ENCODE data around the gene OTOS.

Gene OTOS

GRCh38 chr2:240166761-240167587, 26.5 kb upstream of the OTOS start:
- no peak for DNase-seq

- DNase-seq = no peak
These were observed 25.7 kb upstream of the OTOS start for GRCh38 chr2:240166191-240166590.

- no peak for DNase-seq
These were observed 25.2 kb upstream of the OTOS start for GRCh38 chr2:240165661-240166060.

- no peak for DNase-seq
These were observed 24.6 kb upstream of the OTOS start for GRCh38 chr2:240165034-240165433.

DNA sequence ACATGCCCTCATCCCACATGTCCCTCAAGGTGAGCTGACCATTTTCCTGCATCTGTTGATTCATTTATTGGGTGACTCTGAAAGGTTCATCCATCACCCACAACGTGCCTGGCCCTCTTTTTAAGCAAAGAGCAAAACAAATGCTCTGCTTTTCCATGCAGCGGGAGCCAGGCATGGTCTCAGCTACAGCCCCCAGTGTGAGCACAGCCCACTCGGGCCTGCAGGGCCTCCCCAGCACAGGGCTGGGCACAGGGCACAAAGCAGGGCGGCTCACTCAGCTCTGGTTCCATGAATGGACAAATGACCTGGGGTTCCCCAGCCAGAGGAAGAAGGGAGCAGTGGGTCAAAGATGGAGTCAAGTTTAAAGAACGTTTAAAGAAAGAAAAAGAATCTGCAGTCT, 24.1 kb upstream of the OTOS start:
- DNase-seq = no peak

DNA sequence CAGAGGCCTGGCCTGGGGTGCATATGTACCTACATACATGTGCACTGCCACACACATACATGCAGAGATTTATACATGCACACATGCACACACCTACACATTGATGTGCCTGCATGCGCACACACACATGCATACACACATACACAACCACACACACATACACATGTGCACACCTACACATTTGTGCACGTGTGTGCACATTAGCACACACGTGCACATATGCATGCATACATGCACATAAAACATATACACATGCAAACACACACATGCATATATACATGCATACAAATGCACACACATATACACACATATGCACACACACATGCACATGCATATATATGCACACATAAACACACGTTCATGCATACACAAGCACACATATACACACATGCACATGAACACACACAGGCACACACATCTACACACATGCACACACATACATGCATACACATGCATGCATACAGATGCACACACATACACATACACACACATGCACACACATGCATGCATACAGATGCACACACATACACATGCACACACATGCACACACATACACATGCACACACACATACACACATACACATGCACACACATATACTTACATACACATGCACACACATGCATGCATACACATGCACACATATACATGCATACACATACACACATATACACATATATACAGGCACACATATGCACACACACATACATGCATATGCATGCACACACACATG, 23.6 kb upstream of the OTOS start:
- no peak for DNase-seq

- no peak for DNase-seq
These were observed 22.7 kb upstream of the OTOS start for GRCh38 chr2:240162939-240163714.

DNA sequence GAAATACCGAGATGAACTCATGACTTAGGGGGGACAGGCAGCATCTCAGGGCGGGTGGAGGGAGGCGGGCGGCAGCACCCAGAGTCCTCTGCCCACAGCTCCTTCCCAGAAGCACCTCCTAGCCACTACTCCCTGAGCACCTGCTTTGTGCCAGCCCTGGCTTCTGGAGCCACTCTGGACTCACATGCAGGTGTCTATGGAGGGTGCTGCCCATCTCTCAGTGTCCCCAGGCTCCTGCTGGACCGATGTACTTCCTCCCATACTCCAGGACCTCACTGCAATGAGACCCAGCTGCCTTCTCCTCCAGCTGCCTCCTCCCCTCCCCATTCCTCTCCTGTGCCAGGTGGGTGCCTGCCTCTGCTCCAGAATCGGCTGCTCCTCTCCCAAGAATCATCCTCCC, 22.1 kb upstream of the OTOS start:
- DNase-seq = no peak

DNA sequence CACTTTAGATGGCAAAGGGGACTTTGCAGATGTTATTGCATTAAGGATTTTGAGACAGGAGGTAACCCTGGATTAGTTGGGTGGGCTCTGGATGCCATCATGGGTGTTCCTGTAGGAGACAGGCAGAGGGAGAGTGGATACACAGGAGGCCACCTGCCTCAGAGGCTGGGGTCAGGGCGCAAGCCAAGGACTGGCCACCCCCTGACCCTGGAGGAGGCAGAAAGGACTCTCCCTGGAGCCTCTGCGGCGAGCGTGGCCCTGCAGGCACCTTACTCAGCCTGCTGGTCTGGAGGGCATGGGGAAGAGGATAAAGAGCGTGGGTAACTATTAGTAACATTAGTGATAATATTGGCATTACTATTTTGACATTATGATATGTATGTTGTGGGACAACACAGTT, 21.6 kb upstream of the OTOS start:
- no peak for DNase-seq

GRCh38 chr2:240161087-240161750, 20.8 kb upstream of the OTOS start:
- DNase-seq = no peak

- no peak for DNase-seq
These were observed 20.0 kb upstream of the OTOS start for GRCh38 chr2:240160291-240161086.

- DNase-seq = no peak
These were observed 18.9 kb upstream of the OTOS start for GRCh38 chr2:240159251-240159839.

GRCh38 chr2:240157147-240157470, 16.7 kb upstream of the OTOS start:
- DNase-seq = no peak

DNA sequence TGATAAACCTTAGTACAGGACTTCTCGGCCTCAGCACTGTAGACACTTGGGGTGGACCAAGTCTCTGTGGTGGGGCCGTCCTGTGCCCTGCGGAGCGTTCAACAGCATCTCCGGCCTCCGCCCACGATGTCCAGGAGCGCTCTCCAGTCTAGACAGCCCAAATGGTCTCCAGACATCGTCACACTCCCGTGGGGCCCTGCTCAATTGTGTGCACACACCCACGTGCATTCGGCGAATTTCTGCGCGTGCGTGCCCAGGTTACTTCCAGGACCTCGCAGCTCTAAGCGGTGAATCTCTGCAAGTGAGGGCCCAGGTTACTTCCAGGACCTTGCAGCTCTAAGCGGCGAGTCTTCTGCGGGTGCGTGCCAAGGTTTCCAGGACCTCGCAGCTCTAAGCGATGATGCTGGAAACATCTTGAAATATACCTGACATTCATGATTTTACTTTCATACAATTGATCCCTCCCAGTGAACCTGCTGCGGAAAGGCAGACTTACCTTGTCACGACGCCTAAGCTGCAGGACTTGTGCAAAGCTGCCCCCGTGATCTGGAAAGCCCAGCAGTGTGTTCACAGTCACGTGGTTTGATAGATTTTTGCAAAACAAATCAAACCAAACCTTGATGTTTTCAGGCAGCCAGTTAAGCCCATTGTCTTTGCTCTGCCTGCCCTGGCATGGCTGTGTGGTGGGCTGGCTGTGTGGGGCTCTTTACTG, 16.1 kb upstream of the OTOS start:
- no peak for DNase-seq

DNA sequence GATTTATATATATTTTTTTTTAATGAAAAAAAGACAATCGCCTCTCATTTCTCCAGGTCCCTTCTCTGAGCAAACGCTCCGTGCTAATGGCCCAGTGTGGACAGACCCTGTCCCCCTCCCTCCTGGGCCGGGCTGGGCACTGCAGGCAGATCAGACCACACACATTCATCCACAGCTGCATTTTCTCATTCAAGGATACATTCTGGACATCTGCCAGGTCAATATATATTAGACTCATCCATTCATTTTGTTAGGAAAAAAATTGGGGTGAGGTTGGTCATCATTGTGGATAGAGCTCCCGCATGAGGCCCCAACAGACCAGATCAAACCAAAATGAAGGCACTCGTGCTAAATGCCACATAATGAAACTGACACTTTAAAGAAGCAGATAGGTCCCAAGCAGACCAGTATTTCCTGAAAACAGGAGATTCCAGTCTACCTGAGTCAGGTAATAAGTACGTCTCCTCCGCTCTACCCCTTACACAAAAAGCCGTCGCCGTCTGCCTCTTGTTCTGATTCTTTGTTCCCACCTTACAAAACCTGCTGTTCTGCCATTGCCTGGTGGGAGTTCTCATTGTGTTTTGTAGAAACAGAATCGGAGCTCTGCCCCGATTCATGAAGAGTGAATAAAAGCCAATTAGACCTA, 15.4 kb upstream of the OTOS start:
- DNase-seq = no peak

- no peak for DNase-seq
These were observed 14.7 kb upstream of the OTOS start for GRCh38 chr2:240155048-240155744.

DNA sequence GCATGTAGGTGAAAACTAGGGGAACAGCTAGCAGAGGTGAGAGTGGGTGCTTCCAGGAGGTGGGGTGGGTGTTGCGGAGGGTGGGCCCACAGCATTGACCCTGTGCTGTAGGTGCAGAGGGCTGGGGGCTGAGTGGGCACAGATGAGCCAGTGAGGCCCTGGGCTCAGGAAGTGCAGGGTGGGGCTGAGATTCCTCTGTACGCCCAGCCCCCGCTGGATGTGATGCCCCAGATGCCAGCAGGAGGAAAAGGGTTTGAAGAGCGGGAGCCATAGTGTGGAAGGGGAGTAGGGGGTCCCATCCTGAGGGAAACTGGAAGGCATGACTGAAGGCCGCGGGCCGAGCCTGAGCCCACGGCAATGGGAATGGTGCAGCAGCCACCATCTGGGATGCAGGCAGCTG, 14.1 kb upstream of the OTOS start:
- DNase-seq = no peak

DNA sequence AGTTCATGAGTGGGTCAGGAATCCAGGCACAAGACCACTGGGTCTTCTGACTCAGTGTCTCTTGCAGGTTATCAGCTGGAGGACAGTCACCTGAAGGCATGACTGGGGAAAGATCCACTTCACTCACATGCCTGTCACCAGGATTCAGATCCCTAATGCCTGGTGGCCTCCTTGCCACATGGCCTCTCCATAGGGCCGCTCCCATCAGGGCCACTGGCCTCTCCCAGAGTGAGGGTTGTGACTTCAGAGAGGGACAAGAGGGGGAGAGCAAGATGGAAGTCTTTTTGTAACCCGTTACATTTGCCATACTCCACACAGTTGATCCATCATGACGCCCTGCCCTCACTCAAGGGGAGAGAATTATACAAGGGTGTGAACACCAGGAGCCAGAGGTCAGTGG, 13.0 kb upstream of the OTOS start:
- DNase-seq = no peak

DNA sequence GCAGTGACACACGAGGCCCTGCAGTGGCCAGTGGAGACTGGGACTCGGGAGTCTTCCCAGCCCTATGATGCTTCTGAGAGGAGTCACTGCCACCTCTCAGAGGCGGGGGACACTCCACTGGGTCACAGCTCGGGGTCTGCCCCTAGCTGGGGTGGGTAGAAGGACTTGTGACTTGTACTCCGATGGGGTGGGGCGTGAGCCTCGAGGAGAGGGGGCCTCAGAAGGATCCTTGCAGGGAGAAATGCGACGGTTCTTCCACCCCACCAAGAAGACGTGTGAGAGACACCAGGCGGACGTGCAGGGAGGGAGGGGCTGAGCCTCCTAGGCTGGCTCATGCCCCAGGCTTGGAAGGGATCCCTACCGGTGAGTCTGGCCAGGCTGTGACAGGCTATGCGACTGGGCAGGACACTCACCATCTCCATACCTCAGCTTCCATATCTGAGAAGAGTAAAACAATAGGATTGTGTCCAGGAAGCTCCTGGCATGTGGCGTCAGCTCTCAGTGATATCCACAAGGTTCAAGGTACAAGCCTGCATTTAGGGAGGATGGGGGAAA, 11.1 kb upstream of the OTOS start:
- no peak for DNase-seq

Data from activated CD8-positive, alpha-beta memory T cell treated with anti-CD3 and anti-CD28 coated beads, Interleukin-2, amount 50 U/mL, for 4 hours (primary cell).